Activated naive CD4-positive, alpha-beta T cell treated with anti-CD3 and anti-CD28 coated beads, Interleukin-2, amount 50 U/mL, for 24 hours (primary cell): ENCODE results near the gene ZFP64.

Source experiments
- H3K27ac Mint-ChIP-seq: one replicate; pipeline ENCODE4 v1.8.0; 2021; ENCODE audit warnings: mild to moderate bottlenecking, mixed read lengths
- H3K27me3 Mint-ChIP-seq: one replicate; pipeline ENCODE4 v1.8.0; 2021; ENCODE audit warnings: mixed read lengths
- H3K36me3 Mint-ChIP-seq: one replicate; pipeline ENCODE4 v1.8.0; 2021; ENCODE audit warnings: mixed read lengths
- H3K4me1 Mint-ChIP-seq: one replicate; pipeline ENCODE4 v1.8.0; 2021; ENCODE audit warnings: mixed read lengths
- H3K4me3 Mint-ChIP-seq: one replicate; pipeline ENCODE4 v1.8.0; 2021; ENCODE audit warnings: mild to moderate bottlenecking, mixed read lengths
- H3K9me3 Mint-ChIP-seq: one replicate; pipeline ENCODE4 v1.8.0; 2021; ENCODE audit warnings: mixed read lengths

Gene ZFP64

GRCh38 chr20:52180180-52180840, 11.3 kb downstream of the ZFP64 start:
- Mint-ChIP-seq H3K27ac (no peak overlapping the region), H3K36me3 (peaks cover 16% of the 10 kb centered on the region), H3K4me1 (peaks cover 4% of the 10 kb centered on the region), H3K4me3 (no peak overlapping the region), H3K9me3 (no peaks in the 10 kb centered on the region), H3K27me3 (no peaks in the 10 kb centered on the region)

GRCh38 chr20:52179331-52180179, 12.0 kb downstream of the ZFP64 start:
- Mint-ChIP-seq H3K27me3 (no peaks in the 10 kb centered on the region), H3K36me3 (peaks cover 16% of the 10 kb centered on the region), H3K4me1 (peaks cover 4% of the 10 kb centered on the region), H3K4me3 (no peak overlapping the region), H3K9me3 (no peaks in the 10 kb centered on the region), H3K27ac (no peak overlapping the region)

GRCh38 chr20:52178691-52179090, 12.9 kb downstream of the ZFP64 start:
- H3K27me3 Mint-ChIP-seq, result no peaks in the 10 kb centered on the region
- no peaks in the 10 kb centered on the region for H3K9me3 Mint-ChIP-seq
- peak overlapping the region; percentile 43 for H3K27ac Mint-ChIP-seq
- H3K4me3 Mint-ChIP-seq, result no peak overlapping the region
- H3K36me3 Mint-ChIP-seq, result peaks cover 14% of the 10 kb centered on the region
- peaks cover 4% of the 10 kb centered on the region for H3K4me1 Mint-ChIP-seq

- Mint-ChIP-seq H3K27me3 (no peaks in the 10 kb centered on the region), H3K36me3 (peaks cover 5% of the 10 kb centered on the region), H3K27ac (no peak overlapping the region), H3K9me3 (no peaks in the 10 kb centered on the region), H3K4me3 (no peak overlapping the region), H3K4me1 (peaks cover 4% of the 10 kb centered on the region)
Observed at GRCh38 chr20:52175840-52176239, 15.7 kb downstream of the ZFP64 start.

GRCh38 chr20:52172392-52173047, 19.1 kb downstream of the ZFP64 start:
- no peaks in the 10 kb centered on the region for H3K9me3 Mint-ChIP-seq
- no peaks in the 10 kb centered on the region for H3K27me3 Mint-ChIP-seq
- H3K4me3 Mint-ChIP-seq, result no peak overlapping the region
- peaks cover 4% of the 10 kb centered on the region for H3K36me3 Mint-ChIP-seq
- no peak overlapping the region for H3K27ac Mint-ChIP-seq
- peaks cover 7% of the 10 kb centered on the region for H3K4me1 Mint-ChIP-seq

- H3K27me3 Mint-ChIP-seq, result no peaks in the 10 kb centered on the region
- no peaks in the 10 kb centered on the region for H3K9me3 Mint-ChIP-seq
Observed at GRCh38 chr20:52171025-52171424, 20.6 kb downstream of the ZFP64 start.

GRCh38 chr20:52168116-52168515, 23.5 kb downstream of the ZFP64 start:
- Mint-ChIP-seq H3K4me3 (no peak overlapping the region), H3K4me1 (peaks cover 7% of the 10 kb centered on the region), H3K9me3 (no peaks in the 10 kb centered on the region), H3K36me3 (peaks cover 18% of the 10 kb centered on the region), H3K27me3 (no peaks in the 10 kb centered on the region), H3K27ac (no peak overlapping the region)

More at GRCh38 chr20:52171025-52171424, 20.6 kb downstream of the ZFP64 start:
- H3K4me1 Mint-ChIP-seq, result peaks cover 7% of the 10 kb centered on the region
- H3K27ac Mint-ChIP-seq, result no peak overlapping the region
- H3K4me3 Mint-ChIP-seq, result no peak overlapping the region
- H3K36me3 Mint-ChIP-seq, result peaks cover 8% of the 10 kb centered on the region

- H3K36me3 Mint-ChIP-seq, result peaks cover 18% of the 10 kb centered on the region
- H3K27ac Mint-ChIP-seq, result no peak overlapping the region
- no peaks in the 10 kb centered on the region for H3K9me3 Mint-ChIP-seq
- peaks cover 7% of the 10 kb centered on the region for H3K4me1 Mint-ChIP-seq
- H3K27me3 Mint-ChIP-seq, result no peaks in the 10 kb centered on the region
- H3K4me3 Mint-ChIP-seq, result no peak overlapping the region
Observed at GRCh38 chr20:52167232-52167840, 24.2 kb downstream of the ZFP64 start.

- H3K4me1 Mint-ChIP-seq, result peaks cover 7% of the 10 kb centered on the region
- no peaks in the 10 kb centered on the region for H3K27me3 Mint-ChIP-seq
- no peak overlapping the region for H3K27ac Mint-ChIP-seq
- H3K36me3 Mint-ChIP-seq, result peaks cover 21% of the 10 kb centered on the region
- H3K9me3 Mint-ChIP-seq, result no peaks in the 10 kb centered on the region
- no peak overlapping the region for H3K4me3 Mint-ChIP-seq
Observed at GRCh38 chr20:52166150-52166549, 25.4 kb downstream of the ZFP64 start.

- Mint-ChIP-seq H3K36me3 (peaks cover 44% of the 10 kb centered on the region), H3K27me3 (no peaks in the 10 kb centered on the region), H3K4me3 (no peak overlapping the region), H3K4me1 (no peaks in the 10 kb centered on the region), H3K9me3 (no peaks in the 10 kb centered on the region), H3K27ac (peak overlapping the region; percentile 81)
Observed at GRCh38 chr20:52160621-52161204, 30.9 kb downstream of the ZFP64 start.

- H3K27ac Mint-ChIP-seq, result no peak overlapping the region
- no peak overlapping the region for H3K4me3 Mint-ChIP-seq
- no peaks in the 10 kb centered on the region for H3K9me3 Mint-ChIP-seq
- H3K27me3 Mint-ChIP-seq, result no peaks in the 10 kb centered on the region
- peaks cover 41% of the 10 kb centered on the region for H3K36me3 Mint-ChIP-seq
- H3K4me1 Mint-ChIP-seq, result no peaks in the 10 kb centered on the region
Observed at GRCh38 chr20:52160049-52160570, 31.5 kb downstream of the ZFP64 start.

GRCh38 chr20:52154575-52154974, 37.0 kb downstream of the ZFP64 start:
- no peaks in the 10 kb centered on the region for H3K9me3 Mint-ChIP-seq

GRCh38 chr20:52153896-52154295, 37.7 kb downstream of the ZFP64 start:
- Mint-ChIP-seq H3K4me3 (no peak overlapping the region), H3K36me3 (peaks cover 24% of the 10 kb centered on the region), H3K27me3 (no peaks in the 10 kb centered on the region), H3K4me1 (no peaks in the 10 kb centered on the region), H3K27ac (no peak overlapping the region), H3K9me3 (no peaks in the 10 kb centered on the region)

More at GRCh38 chr20:52154575-52154974, 37.0 kb downstream of the ZFP64 start:
- Mint-ChIP-seq H3K27ac (no peak overlapping the region), H3K4me3 (no peak overlapping the region), H3K36me3 (peaks cover 27% of the 10 kb centered on the region), H3K4me1 (no peaks in the 10 kb centered on the region), H3K27me3 (no peaks in the 10 kb centered on the region)

- no peak overlapping the region for H3K4me3 Mint-ChIP-seq
- no peaks in the 10 kb centered on the region for H3K27me3 Mint-ChIP-seq
- H3K4me1 Mint-ChIP-seq, result no peaks in the 10 kb centered on the region
- H3K9me3 Mint-ChIP-seq, result no peaks in the 10 kb centered on the region
- no peak overlapping the region for H3K27ac Mint-ChIP-seq
- peaks cover 17% of the 10 kb centered on the region for H3K36me3 Mint-ChIP-seq
Observed at GRCh38 chr20:52152921-52153320, 38.7 kb downstream of the ZFP64 start.

- no peaks in the 10 kb centered on the region for H3K4me1 Mint-ChIP-seq
Observed at GRCh38 chr20:52152416-52152815, 39.2 kb downstream of the ZFP64 start.

More at GRCh38 chr20:52152416-52152815, 39.2 kb downstream of the ZFP64 start:
- no peaks in the 10 kb centered on the region for H3K9me3 Mint-ChIP-seq
- no peak overlapping the region for H3K4me3 Mint-ChIP-seq
- peaks cover 15% of the 10 kb centered on the region for H3K36me3 Mint-ChIP-seq
- H3K27me3 Mint-ChIP-seq, result no peaks in the 10 kb centered on the region
- H3K27ac Mint-ChIP-seq, result no peak overlapping the region
